Globus pallidus (tissue), 1 donor: Measurements from ENCODE around the gene BICRAL.
A peak's percentile ranks its signal among the peaks of the same experiment; 100 is the strongest.
"Not testable (repeated sequence)": the region's sequence is repeated elsewhere in the genome, so short reads cannot be mapped to it uniquely, and the experiment has no call there.

Experiments
- DNase-seq: peaks from one replicate; pipeline ENCODE4 v3.0.0-alpha.2; 2015; ENCODE audit warnings: low spot score

The BICRAL gene

DNA sequence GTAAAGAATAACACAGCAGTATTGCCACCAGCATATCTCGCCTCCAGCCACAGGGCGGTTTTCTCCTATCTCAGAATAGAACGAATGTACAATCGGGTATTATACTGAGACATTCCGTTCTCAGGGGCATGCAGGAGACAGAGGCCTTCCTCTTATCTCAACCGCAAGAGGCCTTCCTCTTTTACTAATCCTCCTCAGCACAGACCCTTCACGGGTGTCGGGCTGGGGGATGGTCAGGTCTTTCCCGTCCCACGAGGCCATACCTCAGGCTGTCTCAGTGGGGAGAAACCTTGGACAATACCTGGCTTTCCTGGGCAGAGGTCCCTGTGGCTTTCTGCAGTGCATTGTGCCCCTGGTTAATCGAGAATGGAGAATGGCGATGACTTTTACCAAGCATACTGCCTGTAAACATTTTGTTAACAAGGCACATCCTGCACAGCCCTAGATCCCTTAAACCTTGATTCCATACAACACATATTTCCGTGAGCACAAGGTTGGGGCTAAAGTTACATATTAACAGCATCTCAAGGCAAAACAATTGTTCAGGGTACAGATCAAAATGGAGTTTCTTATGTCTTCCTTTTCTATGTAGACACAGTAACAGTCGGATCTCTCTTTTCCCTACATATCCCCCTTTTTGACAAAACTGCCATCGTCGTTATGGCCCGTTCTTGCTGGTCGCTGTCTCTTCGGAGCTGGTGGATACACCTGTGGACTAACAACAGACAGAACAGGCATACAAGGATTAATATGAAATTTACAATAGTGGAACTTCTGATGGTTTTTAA lies 112.4 kb downstream of the BICRAL start:
- not testable (repeated sequence) for DNase-seq

DNA sequence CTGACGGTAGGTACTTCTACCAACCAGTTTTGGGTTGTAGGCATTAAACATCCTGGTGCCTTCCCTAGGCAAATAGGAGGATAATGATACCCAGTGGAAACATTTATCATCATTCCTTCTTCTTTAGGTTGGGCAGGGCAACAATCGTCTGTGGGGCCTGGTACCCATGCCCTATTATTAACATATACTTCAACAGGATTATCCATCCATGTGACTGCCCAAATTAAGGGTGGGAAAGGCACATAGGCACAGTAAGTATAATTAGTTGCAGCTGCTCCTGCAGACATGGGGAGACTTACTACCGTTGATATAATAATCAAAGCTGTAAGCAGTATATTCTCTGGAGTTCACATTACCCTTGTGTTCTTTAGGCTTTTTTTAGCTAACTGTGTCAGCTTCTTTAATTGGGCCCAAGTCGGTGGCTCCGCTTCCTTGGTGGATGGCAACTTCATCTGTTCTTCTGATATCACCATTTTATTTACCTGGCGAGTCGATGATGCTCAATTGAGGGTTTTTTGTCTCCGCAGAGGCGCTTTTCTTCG lies 114.4 kb downstream of the BICRAL start:
- DNase-seq: no peak

GRCh38 chr6:42898891-42899361 lies 117.1 kb downstream of the BICRAL start:
- peak; percentile 67 for DNase-seq

GRCh38 chr6:42899871-42900270 lies 118.0 kb downstream of the BICRAL start:
- DNase-seq: no peak

- DNase-seq: peak; percentile 78
Measured at GRCh38 chr6:42901538-42901957, 119.7 kb downstream of the BICRAL start.

- not testable (repeated sequence) for DNase-seq
Measured at GRCh38 chr6:42902429-42903263, 120.8 kb downstream of the BICRAL start.

- no peak for DNase-seq
Measured at GRCh38 chr6:42904467-42904866, 122.6 kb downstream of the BICRAL start.

DNA sequence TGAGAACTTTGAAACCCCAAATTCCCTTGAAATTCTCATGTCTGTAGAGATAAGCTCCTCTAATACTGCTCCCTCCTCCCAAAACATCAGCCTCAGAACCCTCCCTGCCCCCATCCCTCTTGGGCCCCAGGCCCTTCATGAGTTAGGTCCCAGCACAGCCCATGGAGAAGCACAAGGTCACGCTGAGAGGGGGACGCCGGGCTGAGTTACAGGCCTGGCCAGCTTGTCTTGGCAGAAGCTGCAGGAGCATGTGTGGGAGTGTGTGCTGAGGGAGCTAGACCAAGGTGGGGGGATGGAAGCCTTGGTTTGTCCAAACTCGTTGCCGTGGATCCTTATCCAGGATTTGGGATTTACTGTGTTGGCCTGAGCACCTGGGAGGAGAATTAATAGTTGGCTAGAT lies 125.5 kb downstream of the BICRAL start:
- DNase-seq: no peak

DNA sequence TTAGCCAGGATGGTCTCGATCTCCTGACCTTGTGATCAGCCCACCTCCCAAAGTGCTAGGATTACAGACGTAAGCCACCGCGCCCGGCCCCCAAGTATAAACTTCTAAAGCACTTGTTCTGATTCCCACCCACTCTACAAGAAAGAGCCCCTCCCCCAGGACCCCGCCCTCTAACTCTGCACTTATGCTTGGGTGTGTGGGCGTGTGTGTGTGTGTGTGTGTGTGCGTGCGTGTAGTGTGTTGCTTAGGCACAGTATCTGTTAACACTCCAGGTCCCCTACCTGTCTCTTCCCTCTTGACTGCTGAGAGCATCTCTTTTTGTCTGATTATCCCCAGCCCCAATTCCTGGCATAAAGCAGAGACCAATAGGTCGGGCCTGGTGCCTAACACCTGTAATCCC lies 128.0 kb downstream of the BICRAL start:
- no peak for DNase-seq

DNA sequence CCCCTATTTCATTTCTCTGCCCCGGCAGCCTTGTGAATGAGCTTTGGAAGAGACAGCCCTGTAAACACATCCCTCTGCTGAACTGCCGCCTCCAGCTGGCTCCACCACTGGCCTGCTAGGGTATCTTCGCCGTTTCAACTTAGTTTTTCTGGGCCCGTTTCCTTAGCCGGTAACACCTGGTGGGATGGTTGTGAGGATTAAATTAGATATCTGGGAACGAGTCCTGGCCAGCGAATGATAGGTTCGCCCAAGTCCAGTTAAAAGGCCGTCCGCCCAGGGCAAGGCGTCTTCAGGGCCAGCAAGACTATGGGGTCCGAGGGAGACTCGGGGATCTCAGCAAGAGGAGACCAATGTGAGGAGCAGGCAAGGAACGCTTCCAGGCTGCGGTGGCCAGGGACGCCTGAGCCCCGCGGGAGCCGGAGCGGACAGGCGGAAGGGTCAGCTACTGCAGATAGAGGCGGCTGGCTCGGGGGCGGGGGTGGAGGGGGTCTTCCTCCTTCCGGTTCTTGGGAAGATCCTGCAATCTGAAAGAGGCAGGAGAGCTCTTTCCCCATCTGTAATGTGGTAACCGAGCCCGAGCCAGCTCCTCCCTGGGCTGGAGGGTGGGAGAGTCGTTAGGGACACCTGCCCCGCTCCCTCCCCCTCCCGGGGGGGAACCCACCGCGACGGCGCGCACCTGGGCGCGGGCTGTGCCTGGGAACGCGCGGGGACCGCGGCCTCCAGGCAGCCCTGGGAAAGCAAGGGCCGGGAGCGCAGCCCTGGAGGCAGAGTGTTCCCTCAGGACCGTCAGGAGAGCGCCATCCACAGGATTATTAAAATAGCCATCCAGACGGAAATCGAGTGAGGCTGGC lies 129.5 kb downstream of the BICRAL start:
- DNase-seq: no peak

DNA sequence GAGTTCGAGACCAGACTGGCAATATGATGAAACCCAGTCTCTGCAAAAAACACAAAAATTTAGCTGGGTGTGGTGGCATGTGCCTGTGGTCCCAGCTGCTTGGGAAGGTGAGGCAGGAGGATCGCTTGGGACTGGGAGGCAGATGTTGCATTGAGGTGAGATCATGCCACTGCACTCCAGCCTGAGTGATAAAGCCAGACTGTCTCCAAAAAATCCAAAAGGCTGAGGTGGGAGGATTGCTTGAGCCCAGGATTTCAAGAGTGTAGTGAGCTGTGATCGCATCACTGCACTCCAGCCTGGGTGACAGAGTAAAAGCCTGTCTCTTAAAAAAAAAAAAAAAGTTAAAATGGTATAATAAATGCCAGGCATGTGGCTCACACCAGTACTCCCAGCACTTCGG lies 132.7 kb downstream of the BICRAL start:
- no peak for DNase-seq

DNA sequence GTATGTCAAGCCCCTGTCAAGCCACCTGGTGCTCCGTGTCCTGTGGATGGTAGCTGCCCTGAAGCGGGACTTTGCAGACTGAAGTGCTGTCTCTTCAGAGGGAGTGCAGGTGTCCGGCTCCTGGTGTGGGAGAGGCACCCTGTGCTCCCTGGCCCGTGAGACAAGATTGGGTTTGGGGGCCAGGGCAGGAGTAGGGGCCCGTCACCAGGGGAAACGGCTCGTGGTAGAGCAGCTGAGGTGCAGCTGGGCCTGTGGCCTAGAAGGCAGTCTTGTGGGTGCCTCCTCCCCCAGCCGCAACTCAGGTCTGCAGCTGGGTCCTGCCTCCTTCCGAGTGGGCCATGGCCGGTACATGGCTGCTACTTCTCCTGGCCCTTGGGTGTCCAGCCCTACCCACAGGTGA lies 133.9 kb downstream of the BICRAL start, which contains the start of gene PTCRA:
Gene PTCRA, plus strand, starts transcription at position 322 of the 400 bp plus-strand sequence. Its CDS starts 17 bp downstream, at position 339.
- DNase-seq: no peak

GRCh38 chr6:42916288-42916687 lies 134.4 kb downstream of the BICRAL start:
- no peak for DNase-seq
